GM19035 (cell line): ENCODE data around the gene INPP1.
A peak's percentile ranks its signal among the peaks of the same experiment; 100 is the strongest.

Source experiments
- ATAC-seq: cut with Tn5 transposase; IDR thresholded peaks from one replicate; pipeline ENCODE4 v1.9.1; 2021; ENCODE audit not compliant: unreplicated experiment

INPP1 gene

GRCh38 chr2:190407662-190408537 is 64.5 kb downstream of the INPP1 start, which contains the start of gene MFSD6:
MFSD6 (plus strand) TSS chr2:190408355; CDS start chr2:190436030, 27,675 bp downstream.
- peak; percentile 54 for ATAC-seq

- peak; percentile 62 for ATAC-seq
Measured at GRCh38 chr2:190408538-190409271, 65.3 kb downstream of the INPP1 start.

GRCh38 chr2:190409616-190410015 is 66.2 kb downstream of the INPP1 start:
- no peak for ATAC-seq

GRCh38 chr2:190410166-190410565 is 66.8 kb downstream of the INPP1 start:
- no peak for ATAC-seq

- ATAC-seq, result no peak
Measured at GRCh38 chr2:190412966-190413365, 69.6 kb downstream of the INPP1 start.

- ATAC-seq, result no peak
Measured at GRCh38 chr2:190413421-190413820, 70.0 kb downstream of the INPP1 start.

GRCh38 chr2:190415251-190415650 is 71.9 kb downstream of the INPP1 start:
- ATAC-seq, result no peak

- ATAC-seq, result no peak
Measured at GRCh38 chr2:190415794-190416775, 72.7 kb downstream of the INPP1 start.

GRCh38 chr2:190417045-190417842 is 73.9 kb downstream of the INPP1 start:
- ATAC-seq, result no peak

GRCh38 chr2:190418727-190419126 is 75.3 kb downstream of the INPP1 start:
- no peak for ATAC-seq

- no peak for ATAC-seq
Measured at GRCh38 chr2:190420801-190421200, 77.4 kb downstream of the INPP1 start.
